Hepatocyte (in vitro differentiated cells): ENCODE results near the gene DPYD. TPM values are rescaled to one million over a fixed set of nuclear protein-coding genes. Genes with fewer than 3 reads are reported as not detected.

ENCODE experiments used
- DNase-seq: peaks from one replicate; pipeline ENCODE4 v3.0.0-alpha.2; 2016; ENCODE audit warnings: low spot score
- H2AFZ ChIP-seq: fragments of 200-600 bp; sonication (generic); 2 replicates; pipeline ENCODE4 v1.6.0; 2016; ENCODE audit warnings: antibody characterized with exemption, mild to moderate bottlenecking
- H3K27ac ChIP-seq: fragments of 200-600 bp; sonication (generic); 2 replicates; pipeline ENCODE4 v1.5.1; 2016; ENCODE audit warnings: mild to moderate bottlenecking
- H3K27me3 ChIP-seq: fragments of 200-600 bp; sonication (generic); 2 replicates; pipeline ENCODE4 v1.6.1; 2016
- H3K36me3 ChIP-seq: fragments of 200-600 bp; sonication (generic); replicated peaks from 2 replicates; pipeline ENCODE4 v1.5.1; 2016; ENCODE audit warnings: low read depth; ENCODE audit not compliant: insufficient read depth
- H3K4me1 ChIP-seq: fragments of 200-600 bp; sonication (generic); 2 replicates; pipeline ENCODE4 v1.5.1; 2016; ENCODE audit warnings: mild to moderate bottlenecking, moderate library complexity; ENCODE audit not compliant: insufficient read depth
- H3K4me2 ChIP-seq: fragments of 200-600 bp; sonication (generic); 2 replicates; pipeline ENCODE4 v1.6.0; 2016
- H3K4me3 ChIP-seq: fragments of 200-600 bp; sonication (generic); 2 replicates; pipeline ENCODE4 v1.5.1; 2016; ENCODE audit warnings: mild to moderate bottlenecking
- H3K79me2 ChIP-seq: fragments of 200-600 bp; sonication (generic); 2 replicates; pipeline ENCODE4 v1.6.0; 2017; ENCODE audit warnings: mild to moderate bottlenecking
- H3K9me2 ChIP-seq: fragments of 200-600 bp; sonication (generic); replicated peaks from 2 replicates; pipeline ENCODE4 v1.6.0; 2017; ENCODE audit warnings: mild to moderate bottlenecking; ENCODE audit not compliant: insufficient read depth
- H3K9me3 ChIP-seq: fragments of 200-600 bp; sonication (generic); 2 replicates; pipeline ENCODE4 v1.5.1; 2016; ENCODE audit warnings: low read depth, mild to moderate bottlenecking
- H4K20me1 ChIP-seq: fragments of 200-600 bp; sonication (generic); 2 replicates; pipeline ENCODE4 v1.6.0; 2016; ENCODE audit warnings: mild to moderate bottlenecking; ENCODE audit not compliant: insufficient read depth, poor library complexity, severe bottlenecking
- CTCF ChIP-seq: fragments of 200-600 bp; sonication (generic); IDR thresholded peaks from 2 replicates; pipeline ENCODE4 v1.5.1; 2016; ENCODE audit warnings: antibody characterized with exemption, mild to moderate bottlenecking; ENCODE audit not compliant: poor library complexity
- EZH2 ChIP-seq: fragments of 200-600 bp; sonication (generic); IDR thresholded peaks from 2 replicates; pipeline ENCODE4 v1.6.1; 2016; ENCODE audit warnings: antibody characterized with exemption, mild to moderate bottlenecking, borderline replicate concordance
- EZH2phosphoT487 ChIP-seq: fragments of 200-600 bp; sonication (generic); IDR thresholded peaks from one replicate; pipeline ENCODE4 v1.6.1; 2018; ENCODE audit warnings: antibody characterized with exemption, mild to moderate bottlenecking, low read depth, moderate library complexity; ENCODE audit not compliant: unreplicated experiment, severe bottlenecking
- WGBS: methylation state at CpG from one replicate; pipeline ENCODE4 v1.1.6; 2016; ENCODE audit warnings: low lambda C conversion rate; ENCODE audit errors: missing lambda C conversion rate; 5-methylcytosine and 5-hydroxymethylcytosine counted together
- polyA plus RNA-seq: library from polyadenylated mRNA; unstranded; fragments of >200 nt; fragmentation: Nextera tagmentation; extraction: Ambion mirVana; gene quantifications from 2 replicates; pipeline ENCODE4 v1.2.1, GENCODE V29; 2016
- total RNA-seq: library from RNA; depleted of rRNA; stranded (reverse); fragments of >200 nt; gene quantifications from 2 replicates; pipeline ENCODE4 v1.2.3, GENCODE V29; 2014

Gene DPYD
- total and polyA plus RNA-seq, 2 experiments from 2014 or later = 7.5 to 21.8 TPM

- Histone ChIP-seq H2AFZ (no peak overlapping the region), H3K79me2 (no peaks in the 10 kb centered on the region), H3K36me3 (no peaks in the 10 kb centered on the region), H4K20me1 (no peaks in the 10 kb centered on the region), H3K27me3 (no peaks in the 10 kb centered on the region), H3K27ac (no peak overlapping the region), H3K4me1 (no peaks in the 10 kb centered on the region), H3K9me3 (no peaks in the 10 kb centered on the region), H3K9me2 (no peaks in the 10 kb centered on the region), H3K4me3 (no peak overlapping the region), H3K4me2 (no peak overlapping the region)
- WGBS = 81% methylated on average over 5 of the region's 5 CpGs
- TF ChIP-seq CTCF (no peak), EZH2phosphoT487 (no peak), EZH2 (no peak)
- DNase-seq = no peak
Observed at GRCh38 chr1:97824624-97825023, 96.2 kb downstream of the DPYD start.

- H3K9me2 ChIP-seq = no peaks in the 10 kb centered on the region
- no peak overlapping the region for H2AFZ ChIP-seq
- no peaks in the 10 kb centered on the region for H3K79me2 ChIP-seq
- no peaks in the 10 kb centered on the region for H3K36me3 ChIP-seq
- TF ChIP-seq CTCF (no peak), EZH2 (no peak), EZH2phosphoT487 (no peak)
- no peak overlapping the region for H3K27ac ChIP-seq
- WGBS = 91% methylated on average over 2 of the region's 2 CpGs
- no peaks in the 10 kb centered on the region for H3K9me3 ChIP-seq
- no peaks in the 10 kb centered on the region for H4K20me1 ChIP-seq
- no peaks in the 10 kb centered on the region for H3K4me1 ChIP-seq
- H3K27me3 ChIP-seq = no peaks in the 10 kb centered on the region
- H3K4me3 ChIP-seq = no peak overlapping the region
- H3K4me2 ChIP-seq = no peak overlapping the region
- DNase-seq = no peak
Observed at GRCh38 chr1:97824200-97824599, 96.6 kb downstream of the DPYD start.

GRCh38 chr1:97820470-97821188 is 100.2 kb downstream of the DPYD start:
- no peaks in the 10 kb centered on the region for H3K27me3 ChIP-seq
- no peaks in the 10 kb centered on the region for H3K4me1 ChIP-seq
- no peak overlapping the region for H2AFZ ChIP-seq
- no peaks in the 10 kb centered on the region for H3K36me3 ChIP-seq
- no peaks in the 10 kb centered on the region for H3K9me2 ChIP-seq
- H3K27ac ChIP-seq = no peak overlapping the region
- no peak overlapping the region for H3K4me2 ChIP-seq
- no peak overlapping the region for H3K4me3 ChIP-seq
- no peaks in the 10 kb centered on the region for H3K9me3 ChIP-seq
- TF ChIP-seq EZH2phosphoT487 (no peak), CTCF (peak; percentile 65)
- peak; percentile 31 for DNase-seq
- 53% methylated on average over 6 of the region's 6 CpGs for WGBS
- H3K79me2 ChIP-seq = no peaks in the 10 kb centered on the region
- H4K20me1 ChIP-seq = no peaks in the 10 kb centered on the region
